Right cardiac atrium (tissue), 5 donors: ENCODE measurements around the gene EEF1AKMT3. TPM values are rescaled to one million over a fixed set of nuclear protein-coding genes. Genes with fewer than 3 reads are reported as not detected.
A peak's percentile ranks its signal among the peaks of the same experiment; 100 is the strongest.
"Not testable (repeated sequence)": the region's sequence is repeated elsewhere in the genome, so short reads cannot be mapped to it uniquely, and the experiment has no call there.

Source experiments
- ATAC-seq, 2 donors: fragments of 200-7000 bp; cut with Tn5 transposase; one replicate each; pipeline versions ENCODE4 v1.8.0 to v1.9.1; 2020; ENCODE audit warnings: moderate library complexity in 2 of 2, mild to moderate bottlenecking in 1 of 2
- DNase-seq, 3 donors: peaks; one replicate each; pipeline ENCODE4 v3.0.0-alpha.2; 2020
- H3K27ac ChIP-seq: one replicate; pipeline ENCODE4 v1.5.1; 2013; ENCODE audit warnings: mild to moderate bottlenecking, low read length, control low read depth, moderate library complexity
- H3K27me3 ChIP-seq: one replicate; pipeline ENCODE4 v1.6.1; 2013; ENCODE audit not compliant: control insufficient read depth, insufficient read depth
- H3K4me1 ChIP-seq: one replicate; pipeline ENCODE4 v1.6.1; 2013; ENCODE audit warnings: low read length; ENCODE audit not compliant: control insufficient read depth, insufficient read depth
- H3K4me3 ChIP-seq: one replicate; pipeline ENCODE4 v1.5.1; 2013; ENCODE audit warnings: low read length, control low read depth
- H3K9me3 ChIP-seq: one replicate; pipeline ENCODE4 v1.6.1; 2013; ENCODE audit warnings: low read length; ENCODE audit not compliant: control insufficient read depth
- WGBS: extraction: QIAGEN DNeasy Blood & Tissue Kit; methylation state at CpG from one replicate; pipeline ENCODE4 v1.1.7; 2013; 5-methylcytosine and 5-hydroxymethylcytosine counted together
- intact Hi-C, 4 donors: fragments of 100-400 bp; cut with DNase I; formaldehyde crosslinking; loops; one replicate each; pipeline versions ENCODE4 v1.11.0 to v1.14.0; 2022 to 2023
- polyA plus RNA-seq: library from polyadenylated mRNA; stranded (reverse); fragments of 200-250 nt; gene quantifications from one replicate; pipeline ENCODE4 v1.2.3, GENCODE V29; 2013
- total RNA-seq, 4 donors: library from RNA; stranded (reverse); fragmentation: NEBNext Ultra II Directional; extraction: Animal tissue kit (Norgen Biotek cat#: 25700); gene quantifications; one replicate each; pipeline ENCODE4 v1.2.1, GENCODE V29; 2021
- donor health status: healthy with polysubstance abuse.
- donor health status: DM: no; HTN: yes; CAD: no.
- donor health status: DM: no; HTN: no; CAD: no.
- donor health status: DM: no; HTN: yes; CAD: no; lungs with severe emphysema.
- donor health status: DM: yes; HTN: yes; CAD: no.

Gene EEF1AKMT3
- total and polyA plus RNA-seq, 5 donors, result 0.95 to 3.1 (median 2.4) TPM

- intact Hi-C loops, result no loop called here
- no peak for ATAC-seq
- Histone ChIP-seq H3K27ac (no peak overlapping the region), H3K27me3 (no peaks in the 10 kb centered on the region), H3K9me3 (no peaks in the 10 kb centered on the region), H3K4me3 (no peak overlapping the region), H3K4me1 (peaks cover 3% of the 10 kb centered on the region)
- 90% methylated on average over 4 of the region's 4 CpGs for WGBS
- DNase-seq, result no peak
These were observed 1.7 kb upstream of the EEF1AKMT3 start for GRCh38 chr12:57770734-57771133.

GRCh38 chr12:57771236-57771872, 1.1 kb upstream of the EEF1AKMT3 start:
- WGBS, result 2% methylated on average over 16 of the region's 16 CpGs
- no peaks in the 10 kb centered on the region for H3K9me3 ChIP-seq
- H3K4me3 ChIP-seq, result peak overlapping the region; percentile 49
- no peaks in the 10 kb centered on the region for H3K27me3 ChIP-seq
- peaks cover 3% of the 10 kb centered on the region for H3K4me1 ChIP-seq
- intact Hi-C loops, result no loop called here
- DNase-seq (peak; percentile 94 to 96 (median 95)), ATAC-seq (peak; percentile 83 to 89)
- H3K27ac ChIP-seq, result peak overlapping the region; percentile 34

- Histone ChIP-seq H3K4me1 (peaks cover 3% of the 10 kb centered on the region), H3K27ac (peak within 1 kb of the TSS; percentile 73), H3K9me3 (no peaks in the 10 kb centered on the region), H3K4me3 (peak within 1 kb of the TSS; percentile 49), H3K27me3 (no peaks in the 10 kb centered on the region)
- intact Hi-C loops, result no loop called here
- ATAC-seq, result peak; percentile 96 to 97
- WGBS, result under 1% methylated on average over 28 of the region's 28 CpGs
- peak; percentile 95 to 98 (median 97) for DNase-seq
These were observed 463 bp upstream of the EEF1AKMT3 start, which contains the start of gene METTL1 for GRCh38 chr12:57771873-57772428. Gene METTL1, minus strand, starts transcription at chr12:57772105. Its CDS starts 22 bp downstream, at chr12:57772083.

GRCh38 chr12:57774634-57775033, 2.2 kb downstream of the EEF1AKMT3 start:
- intact Hi-C loops, DNase-seq, H3K9me3 ChIP-seq, H3K27me3 ChIP-seq, H3K4me3 ChIP-seq, ATAC-seq, H3K4me1 ChIP-seq, H3K27ac ChIP-seq: not testable (repeated sequence)
- WGBS, result 93% methylated on average over 11 of the region's 11 CpGs

- ATAC-seq (no peak), DNase-seq (no peak)
- Histone ChIP-seq H3K27me3 (no peaks in the 10 kb centered on the region), H3K4me3 (no peak overlapping the region), H3K4me1 (peaks cover 3% of the 10 kb centered on the region), H3K9me3 (no peaks in the 10 kb centered on the region), H3K27ac (no peak overlapping the region)
- WGBS, result 91% methylated on average over 3 of the region's 3 CpGs
- intact Hi-C loops, result no loop called here
These were observed 2.6 kb downstream of the EEF1AKMT3 start for GRCh38 chr12:57775044-57775443.

GRCh38 chr12:57775563-57776246, 3.3 kb downstream of the EEF1AKMT3 start:
- no peak for ATAC-seq
- WGBS, result 78% methylated on average over 4 of the region's 4 CpGs
- Histone ChIP-seq H3K27ac (no peak overlapping the region), H3K4me3 (no peak overlapping the region), H3K4me1 (peaks cover 3% of the 10 kb centered on the region), H3K27me3 (no peaks in the 10 kb centered on the region), H3K9me3 (no peaks in the 10 kb centered on the region)
- intact Hi-C loops, result no loop called here
- no peak for DNase-seq

GRCh38 chr12:57776247-57776587, 3.8 kb downstream of the EEF1AKMT3 start:
- H3K4me3 ChIP-seq, result no peak overlapping the region
- no peaks in the 10 kb centered on the region for H3K27me3 ChIP-seq
- intact Hi-C loops, result no loop called here
- ATAC-seq, result no peak
- 83% methylated on average over 2 of the region's 2 CpGs for WGBS
- no peak overlapping the region for H3K27ac ChIP-seq
- peaks cover 2% of the 10 kb centered on the region for H3K4me1 ChIP-seq
- no peak for DNase-seq
- no peaks in the 10 kb centered on the region for H3K9me3 ChIP-seq

GRCh38 chr12:57777367-57777766, 5.0 kb downstream of the EEF1AKMT3 start:
- ATAC-seq (no peak), DNase-seq (no peak)
- Histone ChIP-seq H3K27ac (no peak overlapping the region), H3K9me3 (no peaks in the 10 kb centered on the region), H3K4me1 (no peaks in the 10 kb centered on the region), H3K27me3 (no peaks in the 10 kb centered on the region), H3K4me3 (no peak overlapping the region)
- WGBS, result 89% methylated on average over 7 of the region's 7 CpGs
- intact Hi-C loops, result no loop called here

GRCh38 chr12:57777911-57778310, 5.5 kb downstream of the EEF1AKMT3 start:
- H3K4me3 ChIP-seq, result no peak overlapping the region
- WGBS, result 95% methylated on average over 7 of the region's 7 CpGs
- H3K27me3 ChIP-seq, result no peaks in the 10 kb centered on the region
- intact Hi-C loops, result no loop called here
- DNase-seq, result no peak
- no peak overlapping the region for H3K27ac ChIP-seq
- no peak for ATAC-seq
- no peaks in the 10 kb centered on the region for H3K4me1 ChIP-seq
- no peaks in the 10 kb centered on the region for H3K9me3 ChIP-seq

- DNase-seq (no peak), ATAC-seq (no peak)
- no peaks in the 10 kb centered on the region for H3K9me3 ChIP-seq
- WGBS, result 50% methylated on average over 1 of the region's 1 CpG
- no peak overlapping the region for H3K4me3 ChIP-seq
- intact Hi-C loops, result no loop called here
- no peak overlapping the region for H3K27ac ChIP-seq
- H3K27me3 ChIP-seq, result no peaks in the 10 kb centered on the region
- no peaks in the 10 kb centered on the region for H3K4me1 ChIP-seq
These were observed 7.3 kb downstream of the EEF1AKMT3 start for GRCh38 chr12:57779736-57780135.

GRCh38 chr12:57780284-57780897, 8.0 kb downstream of the EEF1AKMT3 start:
- no peak for ATAC-seq
- DNase-seq, result no peak
- Histone ChIP-seq H3K27me3 (no peaks in the 10 kb centered on the region), H3K4me1 (no peaks in the 10 kb centered on the region), H3K9me3 (no peaks in the 10 kb centered on the region), H3K27ac (no peak overlapping the region), H3K4me3 (no peak overlapping the region)
- intact Hi-C loops, result no loop called here
- WGBS, result 88% methylated on average over 4 of the region's 4 CpGs
